ENCODE results near the gene EPC1. TPM values are rescaled to one million over a fixed set of nuclear protein-coding genes. Genes with fewer than 3 reads are reported as not detected.
A peak's percentile ranks its signal among the peaks of the same experiment; 100 is the strongest.
"Not testable (repeated sequence)": the region's sequence is repeated elsewhere in the genome, so short reads cannot be mapped to it uniquely, and the experiment has no call there.

EPC1 gene
- total RNA-seq, 2 experiments from 2014 or later: 33.0 to 33.9 TPM

DNA sequence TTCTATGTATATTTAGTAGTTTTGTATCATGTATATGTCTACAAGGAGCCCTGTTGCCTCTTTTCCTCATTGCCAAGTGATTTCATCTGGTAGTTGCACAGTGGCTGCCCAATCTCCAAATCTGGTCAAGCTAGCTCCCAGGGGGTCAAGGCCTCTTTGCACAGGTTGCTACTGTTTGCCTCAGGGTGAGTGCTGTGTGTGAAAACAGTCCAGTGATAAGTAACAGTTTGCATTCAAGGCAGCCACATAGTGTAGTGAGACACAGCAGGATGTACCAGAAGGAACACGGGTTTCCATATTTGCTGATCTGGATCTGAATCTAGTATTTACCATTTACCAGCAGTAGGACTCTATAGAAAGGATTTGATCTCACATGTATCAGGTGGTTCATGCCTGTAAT lies 13.3 kb upstream of the EPC1 start:
- H3K9me3 Mint-ChIP-seq: peaks cover 8% of the 10 kb centered on the region
- no peak overlapping the region for H3K4me3 Mint-ChIP-seq
- no peaks in the 10 kb centered on the region for H3K27me3 Mint-ChIP-seq
- H3K27ac Mint-ChIP-seq: peak overlapping the region; percentile 32
- ChIA-PET POLR2A (interaction anchor here (0.9 to 2.3 kb wide), 4 partner anchors 8 to 666 kb away, joined by 3 to 11 read pairs (median 6); no protein-coding TSS in a partner anchor), CTCF (interaction anchor here (1.3 to 1.5 kb wide), 3 partner anchors 12 to 109 kb away, joined by 4 to 5 read pairs (median 5); no protein-coding TSS in a partner anchor)
- peaks cover 60% of the 10 kb centered on the region for H3K4me1 Mint-ChIP-seq (ENCODE audit: low read depth)
- ATAC-seq (no peak), DNase-seq (no peak)
- no peak for TF ChIP-seq CTCF (IDR thresholded peaks at IDR 0.05)
- H3K36me3 Mint-ChIP-seq (ENCODE audit: low read depth): peaks cover 22% of the 10 kb centered on the region
- intact Hi-C loops (cut with micrococcal nuclease): no loop called here

DNA sequence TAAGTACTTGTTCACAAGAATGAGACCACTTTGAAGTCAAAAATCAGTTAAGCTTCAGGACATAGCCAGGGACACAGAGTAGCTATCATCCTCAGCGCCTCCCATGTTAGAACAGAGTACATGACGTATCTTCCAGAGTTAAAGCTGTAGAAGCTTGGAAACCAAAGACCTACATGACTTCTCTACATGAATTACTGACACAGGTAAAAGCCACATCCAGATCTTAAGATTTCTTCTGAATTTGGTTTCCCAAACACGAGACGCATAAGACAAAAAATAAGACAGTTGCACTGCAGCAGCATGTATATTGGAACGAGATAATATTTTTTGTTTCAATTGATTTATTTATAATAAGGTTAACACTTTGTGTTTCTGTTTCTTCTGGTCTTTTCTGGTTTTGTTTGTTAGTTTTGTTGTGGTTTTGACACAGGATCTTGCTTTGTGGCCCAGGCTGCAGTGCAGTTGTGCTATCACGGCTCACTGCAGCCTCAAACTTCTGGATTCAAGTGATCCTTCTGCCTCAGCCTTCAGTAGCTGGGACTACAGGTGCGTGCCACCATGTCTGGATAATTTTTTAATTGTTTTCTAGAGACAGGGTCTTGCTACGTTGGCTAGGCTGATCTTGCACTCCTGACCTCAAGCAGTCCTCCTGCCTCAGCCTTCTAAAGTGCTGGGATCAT lies 10.2 kb upstream of the EPC1 start:
- TF ChIP-seq CTCF (IDR thresholded peaks at IDR 0.05): no peak
- H3K4me1 Mint-ChIP-seq (ENCODE audit: low read depth): peaks cover 63% of the 10 kb centered on the region
- H3K9me3 Mint-ChIP-seq: peaks cover 8% of the 10 kb centered on the region
- H3K27ac Mint-ChIP-seq: peak overlapping the region; percentile 89
- DNase-seq (no peak), ATAC-seq (peak; percentile 71)
- ChIA-PET POLR2A (interaction anchor here (0.6 to 1.6 kb wide), 4 partner anchors 9 to 23 kb away, joined by 3 to 6 read pairs (median 4); no protein-coding TSS in a partner anchor), CTCF (interaction anchor here (1.0 to 2.0 kb wide), 3 partner anchors 9 to 14 kb away, joined by 3 to 6 read pairs (median 4); partner anchors contain the start of gene EPC1)
- H3K27me3 Mint-ChIP-seq: no peaks in the 10 kb centered on the region
- peak overlapping the region; percentile 62 for H3K4me3 Mint-ChIP-seq
- peaks cover 31% of the 10 kb centered on the region for H3K36me3 Mint-ChIP-seq (ENCODE audit: low read depth)
- intact Hi-C loops (cut with micrococcal nuclease): no loop called here

DNA sequence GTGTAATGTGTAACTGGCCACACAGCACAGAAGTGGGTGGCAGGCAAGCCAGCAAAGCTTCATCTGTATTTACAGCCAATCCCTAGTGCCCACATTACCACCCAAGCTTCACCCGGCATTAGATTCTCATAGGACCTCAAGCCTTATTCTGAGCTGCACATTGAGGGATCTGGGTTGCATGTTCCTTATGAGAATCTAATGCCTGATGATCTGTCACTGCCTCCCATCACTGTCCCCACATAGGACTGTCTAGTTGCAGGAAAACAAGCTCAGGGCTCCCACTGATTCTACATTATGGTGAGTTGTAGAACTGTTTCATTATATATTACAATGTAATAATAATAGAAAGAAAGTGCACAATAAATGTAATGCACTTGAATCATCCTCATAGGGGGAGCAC lies 7.7 kb upstream of the EPC1 start:
- H3K27ac Mint-ChIP-seq; POLR2A ChIA-PET; DNase-seq; ATAC-seq; H3K4me3 Mint-ChIP-seq; H3K27me3 Mint-ChIP-seq; intact Hi-C loops (cut with micrococcal nuclease); H3K9me3 Mint-ChIP-seq: not testable (repeated sequence)
- CTCF ChIA-PET: interaction anchor here (2.9 kb wide), 1 partner anchor 13 kb away, joined by 20 read pairs; no protein-coding TSS in a partner anchor
- peaks cover 58% of the 10 kb centered on the region for H3K4me1 Mint-ChIP-seq (ENCODE audit: low read depth)
- peaks cover 17% of the 10 kb centered on the region for H3K36me3 Mint-ChIP-seq (ENCODE audit: low read depth)

- Mint-ChIP-seq H3K27ac (peak overlapping the region; percentile 1), H3K4me3 (no peak overlapping the region), H3K9me3 (peaks cover 2% of the 10 kb centered on the region), H3K27me3 (no peaks in the 10 kb centered on the region), H3K36me3 (ENCODE audit: low read depth) (peaks cover 13% of the 10 kb centered on the region), H3K4me1 (ENCODE audit: low read depth) (peaks cover 58% of the 10 kb centered on the region)
- TF ChIP-seq CTCF (IDR thresholded peaks at IDR 0.05): no peak
- intact Hi-C loops (cut with micrococcal nuclease): no loop called here
- ATAC-seq: no peak
- no peak for DNase-seq
- CTCF ChIA-PET: interaction anchor here (0.9 to 1.4 kb wide), 2 partner anchors 10 to 19 kb away, joined by 3 read pairs; no protein-coding TSS in a partner anchor
- POLR2A ChIA-PET: interaction anchor here (3.8 kb wide), 1 partner anchor 11 kb away, joined by 11 read pairs; no protein-coding TSS in a partner anchor
Observed at GRCh38 chr10:32350811-32351350, 3.9 kb upstream of the EPC1 start.

GRCh38 chr10:32349968-32350738 lies 3.2 kb upstream of the EPC1 start:
- H3K9me3 Mint-ChIP-seq: no peaks in the 10 kb centered on the region
- intact Hi-C loops (cut with micrococcal nuclease): loop anchor here (10.0 kb wide), 1 partner anchor 295 kb away; the partner anchor contains the start of gene KIF5B
- DNase-seq: no peak
- CTCF ChIA-PET: no interaction called here
- peaks cover 19% of the 10 kb centered on the region for H3K36me3 Mint-ChIP-seq (ENCODE audit: low read depth)
- no peak overlapping the region for H3K4me3 Mint-ChIP-seq
- no peak for TF ChIP-seq CTCF (IDR thresholded peaks at IDR 0.05)
- H3K27me3 Mint-ChIP-seq: no peaks in the 10 kb centered on the region
- no peak overlapping the region for H3K27ac Mint-ChIP-seq
- ATAC-seq: no peak
- H3K4me1 Mint-ChIP-seq (ENCODE audit: low read depth): peaks cover 57% of the 10 kb centered on the region
- POLR2A ChIA-PET: interaction anchor here (3.8 kb wide), 1 partner anchor 11 kb away, joined by 11 read pairs; no protein-coding TSS in a partner anchor
